ENCODE results near the gene AXIN1.
"Not testable (repeated sequence)": the region's sequence is repeated elsewhere in the genome, so short reads cannot be mapped to it uniquely, and the experiment has no call there.

AXIN1 gene

DNA sequence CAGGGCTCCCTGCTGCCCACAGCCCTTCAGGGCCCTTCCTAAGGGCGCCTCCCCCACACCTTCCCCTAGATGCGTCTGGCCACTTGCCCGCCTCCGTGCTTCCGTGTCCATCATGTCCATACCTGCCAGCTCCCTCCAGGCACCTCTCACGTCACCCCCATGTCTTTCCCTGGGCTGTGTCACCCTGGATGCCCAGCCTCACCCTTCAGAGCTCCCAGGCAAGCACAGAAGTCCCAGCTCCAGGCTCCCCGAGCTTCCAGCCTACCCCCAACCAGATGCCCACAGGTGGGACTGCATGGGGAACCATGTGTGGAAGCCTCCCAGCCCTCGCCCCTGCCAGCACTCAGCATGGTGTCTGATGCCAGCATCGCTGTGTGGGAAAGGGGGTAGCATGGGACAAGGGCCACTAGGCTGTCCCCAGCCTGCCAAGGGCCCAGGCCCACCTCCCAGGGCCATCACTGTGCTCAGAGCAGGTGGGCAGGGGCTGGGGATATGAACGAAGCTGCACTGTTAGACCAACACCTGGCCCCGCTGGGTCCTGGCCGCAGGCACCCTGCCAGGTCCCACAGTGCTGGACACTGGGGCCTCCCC lies 1.9 kb upstream of the AXIN1 start:
- DNase-seq (ENCODE audit: low spot score): no peak

DNA sequence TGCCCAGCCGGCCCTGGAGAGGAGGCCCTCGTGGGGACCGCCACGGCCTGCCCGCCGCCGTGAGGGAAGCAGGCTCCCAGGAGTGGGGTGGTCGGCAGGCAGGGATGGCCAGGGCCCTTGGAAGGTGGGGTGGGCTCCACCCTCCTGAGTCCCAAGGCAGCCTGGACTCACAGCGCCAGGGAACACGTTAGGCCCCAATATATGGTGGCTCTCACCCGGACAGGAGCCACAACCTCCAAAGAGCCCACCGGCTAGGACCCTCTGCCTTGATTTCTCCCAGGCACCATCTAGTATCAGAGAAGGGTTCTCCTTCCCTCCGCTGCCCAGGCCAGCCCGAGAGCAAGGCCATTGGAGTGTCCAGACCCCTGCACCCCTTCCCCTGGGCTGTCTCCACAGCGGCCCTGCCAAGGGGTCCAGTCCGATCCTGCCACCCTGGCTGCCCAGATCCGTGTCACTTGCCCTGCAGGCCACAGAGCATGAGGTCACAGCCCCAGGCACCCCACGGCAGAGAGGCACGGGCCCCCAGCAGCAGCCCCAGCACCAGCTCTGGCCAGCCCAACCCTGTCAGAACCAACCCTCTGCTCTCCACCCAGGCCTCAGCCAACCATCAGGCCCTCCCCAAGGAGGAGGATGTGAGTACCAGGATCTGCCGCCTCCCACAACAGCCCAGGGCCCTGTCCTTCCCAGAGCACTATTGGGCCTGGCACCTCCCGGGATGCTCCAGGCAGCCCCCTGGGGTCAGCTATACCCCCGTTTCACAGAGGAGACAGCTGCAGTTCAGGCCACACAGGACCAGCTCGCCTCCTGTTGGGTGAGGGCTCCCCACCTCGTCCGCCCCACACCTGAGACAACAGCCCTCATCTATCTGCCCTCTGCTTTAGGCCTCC lies 1.1 kb upstream of the AXIN1 start:
- DNase-seq (ENCODE audit: low spot score): no peak

DNA sequence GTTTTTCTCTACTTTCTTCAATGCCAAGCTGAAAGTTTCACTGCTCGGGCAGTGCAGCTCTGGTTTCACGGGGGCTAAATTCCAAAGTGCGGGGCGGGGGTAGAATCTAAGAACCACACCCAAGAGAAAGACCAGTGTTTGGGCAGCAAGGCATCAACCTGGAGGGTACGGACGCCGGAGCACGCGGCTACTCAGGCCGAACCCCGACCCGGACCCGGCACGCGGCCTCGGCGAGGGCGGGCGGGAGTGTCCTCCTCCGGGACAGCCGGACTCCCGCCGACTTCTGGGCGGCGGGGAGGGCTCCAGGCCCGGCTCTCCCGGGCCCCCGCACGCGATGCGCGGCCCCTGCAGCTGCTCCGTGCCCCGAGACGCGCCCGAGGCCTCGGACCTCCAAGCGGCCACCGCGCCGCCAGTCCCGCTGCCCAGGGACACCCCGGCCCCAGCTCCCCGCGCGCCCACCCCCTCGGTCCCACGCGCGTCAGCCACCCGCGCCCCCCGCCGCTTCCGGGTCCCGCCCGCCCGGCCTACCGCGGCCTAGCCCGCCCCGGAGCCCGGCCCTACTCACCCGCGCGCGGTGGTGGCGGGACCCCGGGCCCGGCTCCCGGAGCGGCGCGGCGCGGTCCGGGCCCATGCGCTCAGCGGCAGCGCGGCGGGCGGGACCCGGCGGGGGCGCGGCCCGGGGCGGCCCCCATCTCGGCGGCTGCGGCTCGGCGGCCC lies 561 bp downstream of the AXIN1 start:
- DNase-seq (ENCODE audit: low spot score): no peak

DNA sequence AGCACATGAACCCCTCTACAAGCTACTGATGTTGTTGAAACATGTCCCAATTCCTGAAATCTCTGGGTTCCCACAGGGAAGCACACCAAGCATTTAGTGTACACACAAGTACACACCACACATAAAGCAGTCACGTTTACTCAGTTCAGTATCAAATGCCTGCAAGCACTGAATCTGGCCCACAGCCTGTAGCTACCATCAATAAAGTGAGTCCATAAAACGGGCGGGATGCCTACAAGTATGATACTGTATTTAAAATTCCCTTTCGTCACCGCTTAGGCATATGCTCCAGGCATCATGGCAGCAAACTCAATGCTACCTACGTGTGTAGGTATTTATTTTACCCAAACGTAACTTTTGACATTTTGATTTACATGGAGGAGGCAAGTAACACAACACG lies 2.3 kb downstream of the AXIN1 start:
- DNase-seq (ENCODE audit: low spot score): no peak

DNA sequence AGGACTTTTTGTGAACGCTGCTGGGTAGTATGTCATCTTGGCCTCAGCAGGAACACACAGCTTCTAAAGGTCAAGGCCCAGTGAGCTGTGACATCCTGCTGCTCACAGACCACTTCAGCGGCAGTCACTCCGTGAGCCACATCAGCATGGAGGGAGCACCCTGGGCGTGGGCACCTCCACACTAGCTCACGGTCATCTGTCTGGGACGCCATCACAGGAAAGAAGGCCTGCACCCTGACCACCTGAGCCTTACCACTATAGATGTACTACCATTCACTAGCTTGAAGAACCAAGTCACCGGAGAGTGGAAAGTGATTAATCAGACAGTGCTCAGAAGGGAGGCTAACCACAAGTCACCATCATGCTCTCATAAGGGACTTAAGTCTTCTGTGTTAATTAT lies 3.3 kb downstream of the AXIN1 start:
- no peak for DNase-seq (ENCODE audit: low spot score)

DNA sequence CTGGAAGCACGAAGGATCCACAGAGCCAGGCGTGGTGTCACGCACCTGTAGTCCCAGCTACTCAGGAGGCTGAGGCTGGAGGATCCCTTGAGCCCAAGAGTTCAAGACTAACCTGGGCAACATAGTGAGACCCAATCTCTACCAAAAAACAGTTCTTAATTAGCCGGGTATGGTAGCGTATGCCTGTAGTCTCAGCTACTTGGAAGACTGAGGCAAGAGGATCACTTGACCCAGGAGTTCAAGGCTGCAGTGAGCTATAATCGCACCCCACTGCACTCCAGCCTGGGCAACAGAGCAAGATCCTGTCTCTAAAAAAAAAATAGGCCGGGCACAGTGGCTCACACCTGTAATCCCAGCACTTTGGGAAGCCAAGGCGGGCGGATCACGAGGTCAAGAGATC lies 4.0 kb downstream of the AXIN1 start:
- not testable (repeated sequence) for DNase-seq (ENCODE audit: low spot score)

DNA sequence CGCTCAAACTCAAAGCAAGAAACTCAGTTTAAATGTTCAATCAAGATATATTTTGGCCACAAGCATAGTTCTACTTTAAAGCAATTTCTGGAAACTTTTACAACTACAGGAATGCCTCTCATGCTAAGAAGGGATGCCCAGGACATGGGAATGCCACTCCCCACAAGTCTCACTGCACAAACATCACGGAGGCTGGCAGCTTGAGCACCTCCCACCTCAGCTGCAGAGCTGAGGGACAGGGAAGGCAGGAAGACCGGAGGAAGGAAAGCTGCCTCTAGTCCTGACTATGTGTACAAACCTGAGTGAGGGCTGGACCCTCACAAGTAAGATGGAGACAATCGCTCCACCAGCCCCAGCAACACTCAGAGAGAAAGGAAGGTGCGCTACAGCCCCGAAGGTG lies 5.3 kb downstream of the AXIN1 start:
- no peak for DNase-seq (ENCODE audit: low spot score)

DNA sequence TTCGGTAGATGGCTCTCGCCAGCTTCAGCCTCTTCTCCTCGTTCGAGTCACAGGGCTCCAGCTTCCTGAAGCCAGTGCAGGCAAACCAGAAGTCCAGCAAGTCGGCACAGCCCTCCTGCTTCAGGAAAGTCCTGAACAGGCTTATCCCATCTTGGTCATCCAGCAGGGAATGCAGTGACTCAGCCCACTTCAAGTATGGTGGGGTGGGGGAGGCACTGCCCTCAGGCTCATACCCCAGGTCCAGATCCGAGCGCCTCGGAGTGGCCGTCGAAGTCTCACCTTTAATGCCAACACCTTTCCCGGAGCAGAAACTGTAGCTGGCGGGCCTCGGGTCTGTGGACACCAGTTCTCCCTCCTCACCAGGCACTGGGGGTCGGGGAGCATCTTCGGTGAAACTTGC lies 5.9 kb downstream of the AXIN1 start:
- no peak for DNase-seq (ENCODE audit: low spot score)

DNA sequence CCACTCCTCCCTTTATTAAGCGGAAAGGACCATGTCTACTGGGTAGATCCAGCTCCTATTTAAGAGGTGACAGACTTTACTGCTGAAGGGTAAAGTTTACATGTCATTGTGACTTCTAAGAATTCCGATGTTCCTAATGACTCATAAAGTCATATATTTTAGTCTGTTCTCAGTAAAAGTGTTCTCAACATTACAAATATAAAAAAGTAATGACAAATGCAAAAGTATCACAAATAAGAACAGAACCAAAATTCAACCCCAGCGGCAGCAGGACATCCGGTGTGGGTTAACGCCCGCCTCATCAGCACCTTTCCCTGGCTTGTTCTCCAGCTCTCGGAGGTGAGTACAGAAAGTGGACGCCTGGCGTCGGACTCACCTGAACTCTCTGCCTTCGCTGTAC lies 6.8 kb downstream of the AXIN1 start:
- no peak for DNase-seq (ENCODE audit: low spot score)

DNA sequence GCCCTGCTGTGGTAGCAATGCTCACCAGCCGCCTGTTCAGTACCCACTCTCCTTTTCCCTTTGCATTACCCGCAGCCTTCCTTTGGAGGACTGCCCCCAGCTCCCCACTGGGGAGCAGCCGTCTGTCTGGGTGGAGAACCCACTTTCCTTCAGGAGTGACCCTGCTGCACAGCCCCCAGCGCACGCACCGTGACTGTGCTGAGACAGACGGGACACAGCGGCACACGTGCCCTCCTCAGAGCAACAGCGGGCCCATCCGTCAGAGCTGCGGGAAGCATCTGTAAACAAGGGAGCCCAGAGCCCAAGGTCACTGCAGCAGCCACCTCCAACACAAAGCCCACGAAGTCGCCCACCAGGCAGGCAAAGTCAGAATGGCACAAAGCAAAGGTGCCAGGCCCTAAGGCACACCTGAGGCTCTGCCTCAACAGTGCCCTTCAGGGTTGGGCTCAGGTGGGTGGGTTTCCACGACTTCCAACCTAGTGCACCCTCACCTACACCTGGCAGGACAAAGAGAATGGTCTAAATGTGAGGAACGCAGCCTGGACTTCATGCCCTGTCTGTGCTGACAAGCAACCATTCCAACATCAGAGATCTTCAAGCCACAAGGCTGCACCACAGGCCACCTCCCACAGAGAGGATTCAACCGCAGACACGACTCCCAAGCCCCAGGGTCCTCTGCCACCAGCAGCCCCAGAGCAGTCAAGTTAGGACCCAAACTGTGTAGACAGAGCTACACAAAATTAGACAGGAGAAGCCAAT lies 9.9 kb downstream of the AXIN1 start:
- no peak for DNase-seq (ENCODE audit: low spot score)

DNA sequence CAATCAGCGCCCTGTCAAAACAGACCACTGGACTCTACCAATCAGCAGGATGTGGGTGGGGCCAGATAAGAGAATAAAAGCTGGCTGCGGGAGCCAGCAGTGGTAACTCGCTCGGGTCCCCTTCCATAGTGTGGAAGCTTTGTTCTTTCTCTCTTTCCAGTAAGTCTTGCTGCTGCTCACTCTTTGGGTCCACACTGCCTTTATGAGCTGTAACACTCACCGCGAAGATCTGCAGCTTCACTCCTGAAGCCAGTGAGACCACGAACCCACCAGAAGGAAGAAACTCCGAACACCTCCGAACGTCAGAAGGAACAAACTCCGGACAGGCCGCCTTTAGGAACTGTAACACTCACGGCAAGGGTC lies 10.6 kb downstream of the AXIN1 start:
- not testable (repeated sequence) for DNase-seq (ENCODE audit: low spot score)

DNA sequence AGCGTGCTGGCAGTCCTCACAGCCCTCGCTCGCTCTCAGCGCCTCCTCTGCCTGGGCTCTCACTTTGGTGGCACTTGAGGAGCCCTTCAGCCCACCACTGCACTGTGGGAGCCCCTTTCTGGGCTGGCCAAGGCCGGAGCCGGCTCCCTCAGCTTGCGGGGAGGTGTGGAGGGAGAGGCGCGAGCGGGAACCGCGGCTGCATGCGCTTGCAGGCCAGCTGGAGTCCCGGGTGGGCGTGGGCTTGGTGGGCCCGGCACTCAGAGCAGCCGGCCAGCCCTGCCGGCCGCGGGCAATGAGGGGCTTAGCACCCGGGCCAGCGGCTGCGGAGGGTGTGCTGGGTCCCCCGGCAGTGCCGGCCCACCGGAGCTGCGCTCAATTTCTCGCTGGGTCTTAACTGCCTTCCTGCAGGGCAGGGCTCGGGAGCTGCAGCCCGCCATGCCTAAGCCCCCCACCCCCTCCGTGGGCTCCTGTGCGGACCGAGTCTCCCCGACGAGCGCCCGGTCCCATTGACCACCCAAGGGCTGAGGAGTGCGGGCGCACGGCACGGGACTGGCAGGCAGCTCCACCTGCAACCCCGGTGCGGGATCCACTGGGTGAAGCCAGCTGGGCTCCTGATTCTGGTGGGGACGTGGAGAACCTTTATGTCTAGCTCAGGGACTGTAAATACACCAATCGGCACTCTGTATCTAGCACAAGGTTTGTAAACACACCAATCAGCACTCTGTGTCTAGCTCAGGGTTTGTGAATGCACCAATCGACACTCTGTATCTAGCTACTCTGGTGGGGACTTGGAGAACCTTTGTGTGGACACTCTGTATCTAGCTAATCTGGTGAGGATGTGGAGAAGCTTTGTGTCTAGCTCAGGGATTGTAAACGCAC lies 11.2 kb downstream of the AXIN1 start:
- DNase-seq (ENCODE audit: low spot score): not testable (repeated sequence)

DNA sequence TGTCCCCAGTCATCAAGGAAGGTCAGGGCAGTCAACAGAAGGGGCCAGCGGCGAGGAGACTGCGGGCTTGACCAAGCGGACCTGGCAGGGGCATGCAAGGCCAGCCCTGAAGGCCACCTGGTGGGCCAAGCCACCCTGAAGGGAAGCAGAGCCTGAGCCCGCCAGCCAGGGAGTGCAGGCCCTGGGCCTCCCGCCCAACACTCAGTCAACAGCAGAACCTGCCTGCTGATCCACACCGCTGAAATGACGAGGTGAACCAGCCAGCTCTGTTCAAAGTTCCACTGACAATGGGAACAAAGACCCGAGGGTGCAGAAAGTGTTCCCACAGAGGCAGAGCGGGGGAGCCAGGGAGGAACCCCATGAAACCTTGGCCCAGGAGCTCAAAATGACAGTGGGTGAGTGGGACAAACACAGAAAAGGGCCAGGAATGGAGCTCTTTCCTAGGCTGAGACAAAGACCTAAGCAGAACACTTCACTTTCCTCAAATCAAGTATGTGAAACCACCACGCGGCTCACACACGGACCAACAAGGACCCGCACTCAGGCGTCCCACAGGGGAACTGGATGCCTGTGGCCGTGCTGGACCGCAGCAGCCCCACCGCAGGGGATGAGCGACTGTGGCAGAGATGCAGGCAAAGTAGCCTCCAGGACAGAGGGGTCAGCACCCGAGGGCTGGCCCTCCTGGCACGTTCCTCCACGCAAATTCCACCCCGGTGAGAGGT lies 12.0 kb downstream of the AXIN1 start:
- DNase-seq (ENCODE audit: low spot score): no peak

DNA sequence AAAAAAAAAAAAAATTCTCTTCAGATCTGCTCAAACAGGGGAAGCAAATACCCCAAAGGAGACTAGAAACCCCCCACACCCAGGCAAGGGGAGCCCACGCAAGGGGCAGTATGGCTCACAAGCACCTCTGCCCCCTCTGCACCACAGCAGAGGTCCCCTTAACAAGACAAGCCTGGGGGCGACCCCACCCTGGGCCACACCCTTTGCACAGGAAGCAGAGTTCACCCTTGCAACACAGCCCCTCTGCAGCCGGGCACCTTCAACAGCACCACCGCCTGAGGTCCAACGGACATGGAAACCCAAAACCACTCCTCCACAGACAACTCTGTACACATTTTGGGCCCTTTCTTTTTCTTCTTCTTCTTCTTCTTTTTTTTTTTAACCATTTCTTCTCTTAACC lies 12.8 kb downstream of the AXIN1 start:
- no peak for DNase-seq (ENCODE audit: low spot score)

DNA sequence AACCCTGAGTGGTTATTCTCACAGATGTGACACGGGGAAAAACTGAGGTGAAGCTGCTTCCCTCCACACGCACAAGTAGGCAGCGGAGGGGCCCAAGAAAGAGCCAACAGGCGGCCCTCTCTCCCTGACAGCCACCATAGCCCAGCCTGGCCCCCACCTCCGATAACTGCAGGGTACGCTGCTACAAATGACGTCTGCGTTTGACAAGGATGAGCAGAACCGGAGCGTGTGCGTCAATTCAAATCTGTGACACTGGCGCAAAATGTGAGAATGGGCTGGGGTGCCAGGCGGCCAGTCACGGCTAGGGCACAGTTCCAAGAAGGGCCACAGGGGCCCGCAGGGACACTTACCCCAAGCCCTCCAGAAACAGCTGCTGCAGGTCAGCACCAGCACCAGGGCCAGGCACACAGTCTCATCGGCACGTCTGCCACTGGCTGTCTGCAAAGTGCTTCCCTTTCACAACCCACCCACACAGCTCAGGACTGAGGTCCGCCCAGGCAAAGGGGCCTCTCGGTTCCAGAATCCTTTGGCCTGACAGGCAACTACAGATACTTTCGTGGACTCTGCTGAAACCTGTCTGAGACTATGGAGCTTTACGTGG lies 14.4 kb downstream of the AXIN1 start:
- no peak for DNase-seq (ENCODE audit: low spot score)

DNA sequence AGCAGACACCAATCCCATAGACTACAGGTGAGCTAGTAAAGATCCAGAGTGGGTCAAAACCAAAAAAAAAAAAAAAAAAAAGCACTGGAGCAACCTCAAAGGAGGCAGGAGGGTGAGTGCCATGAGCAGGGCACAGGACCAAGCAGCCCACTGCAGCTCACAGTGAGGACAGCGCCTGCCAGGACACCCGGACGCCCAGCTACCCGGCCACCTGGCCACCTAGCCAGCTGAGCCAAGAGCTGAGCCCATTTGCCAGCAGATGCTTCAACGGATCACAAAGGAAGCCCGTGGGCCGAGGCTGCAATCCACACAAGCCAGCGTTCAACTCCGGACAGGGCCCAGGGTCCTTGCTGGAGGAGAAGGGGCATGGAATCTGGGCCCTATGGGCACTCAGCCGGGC lies 15.1 kb downstream of the AXIN1 start:
- no peak for DNase-seq (ENCODE audit: low spot score)

DNA sequence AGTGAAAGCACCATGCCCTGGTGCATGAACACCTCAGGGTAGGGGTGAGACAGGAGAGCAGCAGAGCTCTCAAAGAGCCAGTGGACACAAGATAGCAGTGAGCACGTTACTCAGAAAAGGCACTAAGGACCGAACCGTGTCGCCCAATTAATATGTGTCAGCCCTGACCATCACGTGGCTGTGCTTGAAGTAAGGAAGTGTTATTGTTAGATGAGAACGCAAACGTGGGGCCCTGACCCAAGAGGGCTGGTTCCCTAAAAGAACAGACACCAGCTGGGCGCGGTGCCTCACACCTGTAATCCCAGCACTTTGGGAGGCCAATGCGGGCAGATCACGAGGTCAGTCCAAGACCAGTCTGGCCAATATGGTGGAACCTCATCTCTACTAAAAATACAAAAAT lies 16.3 kb downstream of the AXIN1 start:
- no peak for DNase-seq (ENCODE audit: low spot score)

DNA sequence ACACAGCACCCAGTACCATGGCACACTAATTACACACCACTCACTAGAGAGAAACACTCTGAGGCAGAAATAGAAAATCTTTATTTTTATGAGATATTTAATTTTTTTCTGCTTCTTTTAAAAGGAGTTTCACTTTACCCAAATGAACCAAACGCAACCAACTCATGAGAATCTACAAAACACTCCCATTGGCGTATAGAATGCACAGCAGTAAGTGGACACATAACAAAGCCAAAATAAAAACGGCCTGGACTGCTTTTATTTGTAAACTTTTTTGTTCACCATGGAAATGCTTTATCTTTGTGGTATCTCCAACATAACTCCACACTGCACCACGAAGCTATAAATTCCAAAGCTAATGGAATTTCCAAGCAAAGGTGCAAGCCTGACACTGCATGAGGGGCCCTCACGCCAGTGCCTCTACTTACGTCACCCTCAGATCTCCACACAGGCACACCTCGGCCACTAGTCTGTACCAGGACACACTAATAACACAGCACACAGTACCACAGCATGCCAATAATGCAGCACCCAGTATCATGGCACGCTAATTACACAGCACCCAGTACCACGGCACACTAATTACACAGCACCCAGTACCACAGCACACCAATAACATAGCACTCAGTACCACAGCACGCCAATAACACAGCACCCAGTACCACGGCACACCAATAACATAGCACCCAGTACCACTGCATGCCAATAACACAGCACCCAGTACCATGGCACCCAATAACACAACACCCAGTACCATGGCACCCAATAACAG lies 17.5 kb downstream of the AXIN1 start:
- not testable (repeated sequence) for DNase-seq (ENCODE audit: low spot score)

DNA sequence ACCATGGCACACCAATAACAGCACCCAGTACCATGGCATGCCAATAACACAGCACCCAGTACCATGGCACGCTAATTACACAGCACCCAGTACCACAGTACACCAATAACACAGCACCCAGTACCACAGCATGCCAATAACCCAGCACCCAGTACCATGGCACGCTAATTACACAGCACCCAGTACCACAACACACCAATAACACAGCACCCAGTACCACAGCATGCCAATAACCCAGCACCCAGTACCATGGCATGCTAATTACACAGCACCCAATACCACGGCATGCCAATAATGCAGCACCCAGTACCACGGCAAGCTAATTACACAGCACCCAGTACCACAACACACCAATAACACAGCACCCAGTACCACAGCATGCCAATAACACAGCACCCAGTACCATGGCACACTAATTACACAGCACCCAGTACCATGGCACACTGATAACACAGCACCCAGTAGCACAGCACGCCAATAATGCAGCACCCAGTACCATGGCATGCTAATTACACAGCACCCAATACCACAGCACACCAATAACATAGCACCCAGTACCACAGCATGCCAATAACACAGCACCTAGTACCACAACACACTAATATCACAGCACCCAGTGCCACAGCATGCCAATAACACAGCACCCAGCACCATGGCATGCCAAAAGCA lies 18.2 kb downstream of the AXIN1 start:
- not testable (repeated sequence) for DNase-seq (ENCODE audit: low spot score)
